ENCODE results near the gene BTBD17. TPM values are rescaled to one million over a fixed set of nuclear protein-coding genes. Genes with fewer than 3 reads are reported as not detected.

The BTBD17 gene
- polyA plus RNA-seq, 1 experiment = not detected

GRCh38 chr17:74317071-74317470 is 44.6 kb downstream of the BTBD17 start:
- ChIA-PET CTCF (no interaction called here), POLR2A (no interaction called here)
- Histone ChIP-seq H3K4me3 (ENCODE audit: low read depth, low read length) (no peak overlapping the region), H3K9me3 (ENCODE audit: control insufficient read depth, insufficient read depth, low read length) (peaks cover 20% of the 10 kb centered on the region), H3K27me3 (ENCODE audit: control insufficient read depth, insufficient read depth, low read length) (no peaks in the 10 kb centered on the region), H3K27ac (ENCODE audit: low read depth, low read length) (no peak overlapping the region)
- no peak for TF ChIP-seq CTCF (IDR thresholded peaks at IDR 0.05; ENCODE audit: low read depth, low read length)
- DNase-seq (ENCODE audit: low read depth, low spot score) = no peak

GRCh38 chr17:74316220-74316619 is 45.4 kb downstream of the BTBD17 start:
- no peak for TF ChIP-seq CTCF (IDR thresholded peaks at IDR 0.05; ENCODE audit: low read depth, low read length)
- Histone ChIP-seq H3K27ac (ENCODE audit: low read depth, low read length) (no peak overlapping the region), H3K9me3 (ENCODE audit: control insufficient read depth, insufficient read depth, low read length) (peaks cover 24% of the 10 kb centered on the region), H3K4me3 (ENCODE audit: low read depth, low read length) (no peak overlapping the region), H3K27me3 (ENCODE audit: control insufficient read depth, insufficient read depth, low read length) (no peaks in the 10 kb centered on the region)
- ChIA-PET POLR2A (no interaction called here), CTCF (no interaction called here)
- DNase-seq (ENCODE audit: low read depth, low spot score) = no peak

GRCh38 chr17:74314877-74315276 is 46.8 kb downstream of the BTBD17 start:
- Histone ChIP-seq H3K27me3 (ENCODE audit: control insufficient read depth, insufficient read depth, low read length) (no peaks in the 10 kb centered on the region), H3K4me3 (ENCODE audit: low read depth, low read length) (no peak overlapping the region), H3K9me3 (ENCODE audit: control insufficient read depth, insufficient read depth, low read length) (peaks cover 24% of the 10 kb centered on the region), H3K27ac (ENCODE audit: low read depth, low read length) (no peak overlapping the region)
- DNase-seq (ENCODE audit: low read depth, low spot score) = no peak
- ChIA-PET CTCF (interaction anchor here (1.0 kb wide), 1 partner anchor 11 kb away, joined by 3 read pairs; no protein-coding TSS in a partner anchor), POLR2A (no interaction called here)
- TF ChIP-seq CTCF (IDR thresholded peaks at IDR 0.05; ENCODE audit: low read depth, low read length) = no peak

GRCh38 chr17:74309902-74310301 is 51.8 kb downstream of the BTBD17 start:
- Histone ChIP-seq H3K27me3 (ENCODE audit: control insufficient read depth, insufficient read depth, low read length) (no peaks in the 10 kb centered on the region), H3K9me3 (ENCODE audit: control insufficient read depth, insufficient read depth, low read length) (peaks cover 24% of the 10 kb centered on the region), H3K27ac (ENCODE audit: low read depth, low read length) (no peak overlapping the region), H3K4me3 (ENCODE audit: low read depth, low read length) (no peak overlapping the region)
- POLR2A ChIA-PET = no interaction called here
- DNase-seq (ENCODE audit: low read depth, low spot score) = no peak
- no peak for TF ChIP-seq CTCF (IDR thresholded peaks at IDR 0.05; ENCODE audit: low read depth, low read length)
- CTCF ChIA-PET = no interaction called here

- Histone ChIP-seq H3K27ac (ENCODE audit: low read depth, low read length) (no peak overlapping the region), H3K27me3 (ENCODE audit: control insufficient read depth, insufficient read depth, low read length) (no peaks in the 10 kb centered on the region), H3K4me3 (ENCODE audit: low read depth, low read length) (no peak overlapping the region), H3K9me3 (ENCODE audit: control insufficient read depth, insufficient read depth, low read length) (peaks cover 12% of the 10 kb centered on the region)
- CTCF ChIA-PET = no interaction called here
- DNase-seq (ENCODE audit: low read depth, low spot score) = no peak
- no peak for TF ChIP-seq CTCF (IDR thresholded peaks at IDR 0.05; ENCODE audit: low read depth, low read length)
- POLR2A ChIA-PET = no interaction called here
Observed at GRCh38 chr17:74307984-74308773, 53.5 kb downstream of the BTBD17 start.

Other genes with a start within 250 kb of the BTBD17 start
- 2,243 and 2,383 TPM in 2 replicates for gene RPL38, start 158.2 kb downstream of the BTBD17 start, polyA plus RNA-seq (2011; rRNA removed)
- 3.1 and 4.3 TPM in 2 replicates for gene TTYH2, start 148.3 kb downstream of the BTBD17 start, polyA plus RNA-seq (2011; rRNA removed)
- not detected in 2 replicates for gene DNAI2, start 87.6 kb downstream of the BTBD17 start, polyA plus RNA-seq (2011; rRNA removed)
- gene KIF19, start 35.6 kb downstream of the BTBD17 start, polyA plus RNA-seq (2011; rRNA removed) = not detected in 2 replicates
- gene GPR142, start 5.6 kb upstream of the BTBD17 start, polyA plus RNA-seq (2011; rRNA removed) = not detected in 2 replicates
- 0.14 TPM in 1 of 2 replicates, not detected in the other for gene GPRC5C, start 70.2 kb upstream of the BTBD17 start, polyA plus RNA-seq (2011; rRNA removed)
- gene CD300A, start 104.8 kb upstream of the BTBD17 start, polyA plus RNA-seq (2011; rRNA removed) = not detected in 2 replicates
- gene CD300LB, start 169.6 kb upstream of the BTBD17 start, polyA plus RNA-seq (2011; rRNA removed) = not detected in 2 replicates
- not detected in 2 replicates for gene CD300C, start 184.2 kb upstream of the BTBD17 start, polyA plus RNA-seq (2011; rRNA removed)
- not detected in 2 replicates for gene CD300H, start 205.6 kb upstream of the BTBD17 start, polyA plus RNA-seq (2011; rRNA removed)
- not detected in 2 replicates for gene CD300LD, start 230.4 kb upstream of the BTBD17 start, polyA plus RNA-seq (2011; rRNA removed)

Measured in AG04450 (cell line).